H9 (cell line): ENCODE data around the gene SLC2A5. TPM values are rescaled to one million over a fixed set of nuclear protein-coding genes. Genes with fewer than 3 reads are reported as not detected.

Experiments used
- DNase-seq: peaks from one replicate; pipeline ENCODE4 v3.0.0-alpha.2; 2017
- H2AFZ ChIP-seq: one replicate; pipeline ENCODE4 v1.6.1; 2013; ENCODE audit warnings: mild to moderate bottlenecking, low read length, control low read depth, moderate library complexity
- H2AK5ac ChIP-seq: 2 replicates; pipeline ENCODE4 v1.6.1; 2013; ENCODE audit warnings: low read length, control low read depth, mixed read lengths; ENCODE audit not compliant: insufficient read length
- H2BK120ac ChIP-seq: one replicate; pipeline ENCODE4 v1.6.1; 2013; ENCODE audit warnings: low read depth, mild to moderate bottlenecking, low read length, control low read depth, inconsistent platforms; ENCODE audit not compliant: poor library complexity, severe bottlenecking
- H2BK12ac ChIP-seq: 2 replicates; pipeline ENCODE4 v1.6.1; 2013; ENCODE audit warnings: low read length, control low read depth, mixed read lengths, low read depth; ENCODE audit not compliant: insufficient read length
- H2BK15ac ChIP-seq: 2 replicates; pipeline ENCODE4 v1.6.1; 2013; ENCODE audit warnings: low read depth, low read length, control low read depth
- H2BK20ac ChIP-seq: one replicate; pipeline ENCODE4 v1.6.1; 2013; ENCODE audit warnings: low read depth, mild to moderate bottlenecking, low read length, control low read depth, inconsistent platforms; ENCODE audit not compliant: poor library complexity, severe bottlenecking
- H2BK5ac ChIP-seq: 2 replicates; pipeline ENCODE4 v1.6.1; 2013; ENCODE audit warnings: low read length, control low read depth, mixed read lengths; ENCODE audit not compliant: insufficient read length
- H3K14ac ChIP-seq: 2 replicates; pipeline ENCODE4 v1.6.1; 2013; ENCODE audit warnings: low read length, control low read depth; ENCODE audit not compliant: insufficient read depth
- H3K18ac ChIP-seq: 2 replicates; pipeline ENCODE4 v1.6.1; 2013; ENCODE audit warnings: low read depth, mild to moderate bottlenecking, mixed read lengths, low read length, control low read depth; ENCODE audit not compliant: insufficient read length
- H3K23ac ChIP-seq: 2 replicates; pipeline ENCODE4 v1.6.1; 2013; ENCODE audit warnings: low read length, control low read depth, mixed read lengths, low read depth; ENCODE audit not compliant: insufficient read length
- H3K23me2 ChIP-seq: 2 replicates; pipeline ENCODE4 v1.6.1; 2013; ENCODE audit warnings: low read depth, mild to moderate bottlenecking, mixed read lengths, low read length, control low read depth; ENCODE audit not compliant: insufficient read length, poor library complexity, severe bottlenecking
- H3K27ac ChIP-seq: 2 replicates; pipeline ENCODE4 v1.5.1; 2013; ENCODE audit warnings: low read length, control low read depth, mixed read lengths, low read depth; ENCODE audit not compliant: insufficient read length
- H3K27me3 ChIP-seq: 2 replicates; pipeline ENCODE4 v1.6.1; 2013; ENCODE audit warnings: low read length, control low read depth, inconsistent platforms; ENCODE audit not compliant: insufficient read depth
- H3K4ac ChIP-seq: 2 replicates; pipeline ENCODE4 v1.6.1; 2013; ENCODE audit warnings: low read depth, mild to moderate bottlenecking, control low read depth, inconsistent platforms, low read length, moderate library complexity
- H3K4me1 ChIP-seq: 2 replicates; pipeline ENCODE4 v1.6.1; 2013; ENCODE audit warnings: low read length, control low read depth, inconsistent platforms; ENCODE audit not compliant: insufficient read depth
- H3K4me2 ChIP-seq: 2 replicates; pipeline ENCODE4 v1.6.1; 2013; ENCODE audit warnings: low read length, control low read depth, mixed read lengths; ENCODE audit not compliant: insufficient read length, insufficient read depth
- H3K56ac ChIP-seq: 2 replicates; pipeline ENCODE4 v1.6.1; 2013; ENCODE audit warnings: low read depth, mild to moderate bottlenecking, mixed read lengths, low read length, control low read depth; ENCODE audit not compliant: insufficient read length
- H3K79me1 ChIP-seq: 2 replicates; pipeline ENCODE4 v1.6.1; 2013; ENCODE audit warnings: low read depth, mild to moderate bottlenecking, moderate library complexity, low read length, control low read depth, inconsistent platforms; ENCODE audit not compliant: insufficient read depth, poor library complexity, severe bottlenecking
- H3K79me2 ChIP-seq: 2 replicates; pipeline ENCODE4 v1.6.1; 2013; ENCODE audit warnings: low read length, control low read depth, inconsistent platforms; ENCODE audit not compliant: insufficient read depth
- H3K9ac ChIP-seq: 2 replicates; pipeline ENCODE4 v1.6.1; 2013; ENCODE audit warnings: low read length, control low read depth, mixed read lengths; ENCODE audit not compliant: insufficient read length; ENCODE audit errors: extremely low read depth
- H3K9me3 ChIP-seq: one replicate; pipeline ENCODE4 v1.6.1; 2013; ENCODE audit warnings: low read depth, low read length, inconsistent platforms; ENCODE audit not compliant: control insufficient read depth
- H3T11ph ChIP-seq: one replicate; pipeline ENCODE4 v1.6.1; 2013; ENCODE audit warnings: mild to moderate bottlenecking, low read length, control low read depth, inconsistent platforms
- H4K20me1 ChIP-seq: one replicate; pipeline ENCODE4 v1.6.1; 2013; ENCODE audit not compliant: control insufficient read depth, insufficient read length, insufficient read depth
- H4K5ac ChIP-seq: 2 replicates; pipeline ENCODE4 v1.6.1; 2013; ENCODE audit warnings: low read depth, mild to moderate bottlenecking, mixed read lengths, low read length, control low read depth; ENCODE audit not compliant: insufficient read length
- H4K8ac ChIP-seq: replicated peaks from 2 replicates; pipeline ENCODE4 v1.6.1; 2013; ENCODE audit warnings: low read length, control low read depth, mixed read lengths, low read depth; ENCODE audit not compliant: insufficient read length
- H4K91ac ChIP-seq: 2 replicates; pipeline ENCODE4 v1.6.1; 2013; ENCODE audit warnings: low read depth, mild to moderate bottlenecking, moderate library complexity, mixed read lengths, low read length, control low read depth; ENCODE audit not compliant: insufficient read length
- H3K27ac Mint-ChIP-seq, 3 experiments: 2 replicates in 2 of 3; 3 replicates in 1 of 3; pipeline ENCODE4 v1.8.0; 2020 to 2021; ENCODE audit warnings: mixed read lengths in 3 of 3, mild to moderate bottlenecking in 1 of 3, moderate library complexity in 1 of 3
- H3K27me3 Mint-ChIP-seq: 2 replicates; pipeline ENCODE4 v1.8.0; 2021; ENCODE audit warnings: low read depth, mild to moderate bottlenecking, moderate library complexity, mixed read lengths
- H3K36me3 Mint-ChIP-seq, 3 experiments: 2 replicates in 2 of 3; 3 replicates in 1 of 3; pipeline ENCODE4 v1.8.0; 2020 to 2021; ENCODE audit warnings: low read depth in 3 of 3, mixed read lengths in 3 of 3; ENCODE audit not compliant: insufficient read depth in 1 of 3
- H3K4me1 Mint-ChIP-seq, 2 experiments: 2 replicates each; pipeline ENCODE4 v1.8.0; 2020; ENCODE audit warnings: mixed read lengths in 2 of 2
- H3K4me3 Mint-ChIP-seq, 2 experiments: 2 replicates in 1 of 2; 3 replicates in 1 of 2; pipeline ENCODE4 v1.8.0; 2020 to 2021; ENCODE audit warnings: mild to moderate bottlenecking in 2 of 2, mixed read lengths in 2 of 2, moderate library complexity in 1 of 2
- H3K9me3 Mint-ChIP-seq, 2 experiments: 2 replicates in 1 of 2; 3 replicates in 1 of 2; pipeline ENCODE4 v1.8.0; 2020; ENCODE audit warnings: mild to moderate bottlenecking in 2 of 2, mixed read lengths in 2 of 2, moderate library complexity in 1 of 2
- CTCF ChIP-seq: fragments of 200-600 bp; sonication (generic); conservative IDR thresholded peaks from 3 replicates; pipeline ENCODE4 v1.8.0; 2021; ENCODE audit warnings: antibody characterized with exemption, mild to moderate bottlenecking
- WGBS: extraction: QIAGEN DNeasy Blood & Tissue Kit; methylation state at CpG from one replicate; pipeline ENCODE4 v1.1.7; 2013; ENCODE audit warnings: missing lambda C conversion rate, low lambda C conversion rate, mixed read lengths; ENCODE audit not compliant: insufficient read length; ENCODE audit errors: extremely low coverage; 5-methylcytosine and 5-hydroxymethylcytosine counted together
- total RNA-seq: library from RNA; stranded (reverse); gene quantifications from 2 replicates; pipeline ENCODE4 v1.2.1, GENCODE V29; 2021

SLC2A5 gene
- total RNA-seq, 1 experiment from 2014 or later: not detected

DNA sequence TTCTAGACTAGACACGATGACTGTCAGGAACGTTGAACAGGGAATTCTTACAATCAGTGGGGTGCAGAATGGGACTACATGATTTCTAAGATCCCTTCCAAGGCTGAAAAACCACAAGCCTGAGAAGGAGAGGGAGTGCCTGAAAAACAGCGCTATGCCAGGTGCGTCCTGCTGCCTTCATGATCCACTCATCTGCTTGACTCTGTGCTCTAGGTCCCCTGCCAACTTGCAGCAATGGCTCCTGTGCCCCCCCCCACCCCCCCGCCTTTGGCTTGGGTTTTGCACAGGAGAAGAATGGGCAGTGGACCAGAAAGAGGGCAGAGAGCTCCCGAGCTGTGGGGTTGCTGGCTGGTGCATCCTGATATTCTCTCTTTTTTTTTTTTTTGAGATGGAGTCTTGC lies 49.1 kb downstream of the SLC2A5 start:
- Histone ChIP-seq H4K5ac (no peak overlapping the region), H3K9me3 (no peaks in the 10 kb centered on the region), H3K23ac (no peak overlapping the region), H3K9ac (no peak overlapping the region), H3K79me2 (no peaks in the 10 kb centered on the region), H3K79me1 (no peaks in the 10 kb centered on the region), H3K4ac (no peak overlapping the region), H2BK15ac (no peak overlapping the region), H3K23me2 (no peaks in the 10 kb centered on the region), H3T11ph (no peak overlapping the region), H2BK20ac (no peak overlapping the region), H3K4me1 (no peaks in the 10 kb centered on the region), H3K56ac (no peak overlapping the region), H3K27ac (no peak overlapping the region), H2AK5ac (no peak overlapping the region), H2BK12ac (no peak overlapping the region), H3K4me2 (no peak overlapping the region), H2BK120ac (no peak overlapping the region), H4K8ac (no peak overlapping the region), H3K18ac (no peak overlapping the region), H3K14ac (no peak overlapping the region), H4K20me1 (no peaks in the 10 kb centered on the region), H2AFZ (no peak overlapping the region), H2BK5ac (no peak overlapping the region), H3K27me3 (no peaks in the 10 kb centered on the region), H4K91ac (no peak overlapping the region)
- DNase-seq: no peak
- Mint-ChIP-seq H3K27ac (no peak overlapping the region), H3K4me1 (peaks cover 0 to 6% of the 10 kb centered on the region in 2 experiments; a peak in 1 of 4 replicates), H3K36me3 (no peaks in the 10 kb centered on the region; a peak in 1 of 7 replicates), H3K27me3 (no peaks in the 10 kb centered on the region), H3K9me3 (no peaks in the 10 kb centered on the region), H3K4me3 (no peak overlapping the region)
- no peak for TF ChIP-seq CTCF
- no CpG with 5 or more reads among the region's 6 CpGs for WGBS
